RWPE1 (cell line): ENCODE data around the gene TRERF1.

Source experiments
- CTCF ChIA-PET: fragments of 350-600 bp; sonication (Branson Sonifier 250); formaldehyde crosslinking; extraction: SDS; loops from one replicate; lab custom pipeline; 2021; lab: Yijun Ruan, JAX
- POLR2A ChIA-PET: fragments of 400-600 bp; formaldehyde crosslinking; extraction: SDS; loops from one replicate; lab custom pipeline; 2020; ENCODE audit warnings: antibody characterized with exemption; ENCODE audit not compliant: low non-redundant PET; lab: Yijun Ruan, JAX
- DNase-seq: peaks from one replicate; pipeline ENCODE4 v3.0.0; 2012; ENCODE audit warnings: low spot score
- H3K27ac ChIP-seq: fragments of 450-650 bp; 2 replicates; pipeline ENCODE4 v1.5.1; 2017
- CTCF ChIP-seq: fragments of 450-650 bp; conservative IDR thresholded peaks from 2 replicates; pipeline ENCODE4 v1.5.1; 2017; ENCODE audit warnings: low read depth, mild to moderate bottlenecking

Gene TRERF1

GRCh38 chr6:42440027-42440426 lies 11.7 kb downstream of the TRERF1 start:
- no peak overlapping the region for H3K27ac ChIP-seq
- POLR2A ChIA-PET = no interaction called here
- TF ChIP-seq CTCF = no peak
- CTCF ChIA-PET = interaction anchor here (0.6 to 0.7 kb wide), 2 partner anchors 9 to 105 kb away, joined by 3 to 6 read pairs; no protein-coding TSS in a partner anchor
- no peak for DNase-seq

DNA sequence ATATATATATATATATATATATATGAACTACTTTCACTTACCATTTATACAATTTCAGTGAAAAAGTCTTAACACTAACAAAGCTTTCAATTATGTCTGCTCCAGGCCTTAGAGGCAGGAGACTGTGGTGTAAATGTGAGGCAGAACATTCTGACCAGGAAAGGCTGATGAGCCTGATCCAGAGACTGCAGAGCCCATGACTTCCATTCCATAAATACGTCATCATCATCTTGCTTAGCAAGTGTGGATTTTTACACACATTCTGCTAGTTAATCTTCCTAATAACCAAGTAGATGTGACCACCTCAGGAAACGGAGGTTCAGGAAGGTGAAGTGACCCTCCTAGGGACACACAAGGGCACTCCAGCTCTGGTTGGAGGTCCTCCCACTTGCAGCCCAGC lies 14.9 kb downstream of the TRERF1 start:
- POLR2A ChIA-PET = no interaction called here
- no peak for TF ChIP-seq CTCF
- CTCF ChIA-PET = no interaction called here
- peak overlapping the region; percentile 46 for H3K27ac ChIP-seq
- no peak for DNase-seq

- POLR2A ChIA-PET = no interaction called here
- DNase-seq = no peak
- H3K27ac ChIP-seq = no peak overlapping the region
- CTCF ChIA-PET = no interaction called here
- TF ChIP-seq CTCF = no peak
Measured at GRCh38 chr6:42434237-42434636, 17.5 kb downstream of the TRERF1 start.

GRCh38 chr6:42433409-42433808 lies 18.3 kb downstream of the TRERF1 start:
- ChIA-PET CTCF (interaction anchor here (0.6 to 1.5 kb wide), 2 partner anchors 13 to 30 kb away, joined by 3 to 4 read pairs; no protein-coding TSS in a partner anchor), POLR2A (no interaction called here)
- DNase-seq = no peak
- no peak for TF ChIP-seq CTCF
- no peak overlapping the region for H3K27ac ChIP-seq

DNA sequence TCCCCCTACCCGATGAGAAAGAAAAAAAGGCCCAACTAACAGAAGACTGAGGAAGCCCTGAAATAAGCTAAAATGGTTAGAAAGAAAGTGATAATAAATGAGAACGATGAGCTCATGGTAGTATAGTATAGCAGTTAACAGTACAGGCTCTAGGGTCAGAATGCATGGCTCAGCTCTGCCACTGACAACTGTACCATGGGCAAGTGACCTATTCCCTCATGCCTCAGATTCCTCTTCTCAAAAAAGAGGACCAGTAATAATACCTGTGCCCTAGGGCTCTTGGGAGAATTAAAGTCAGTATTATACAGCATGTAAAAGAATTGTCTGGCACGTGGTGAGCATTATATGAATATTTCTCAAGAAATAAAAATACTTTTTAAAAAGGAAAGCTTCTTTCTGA lies 19.8 kb downstream of the TRERF1 start:
- H3K27ac ChIP-seq = no peak overlapping the region
- no peak for DNase-seq
- POLR2A ChIA-PET = no interaction called here
- CTCF ChIA-PET = interaction anchor here (1.5 kb wide), 1 partner anchor 28 kb away, joined by 3 read pairs; no protein-coding TSS in a partner anchor
- TF ChIP-seq CTCF = no peak

GRCh38 chr6:42431356-42431755 lies 20.4 kb downstream of the TRERF1 start:
- no peak for TF ChIP-seq CTCF
- POLR2A ChIA-PET = no interaction called here
- DNase-seq = no peak
- H3K27ac ChIP-seq = no peak overlapping the region
- CTCF ChIA-PET = interaction anchor here (0.7 kb wide), 1 partner anchor 9 kb away, joined by 6 read pairs; no protein-coding TSS in a partner anchor
